HCT116 (cell line): ENCODE measurements around the gene DERA.

Source experiments
- CEBPB ChIP-seq: IDR thresholded peaks from 2 replicates; pipeline ENCODE4 v1.6.1; 2012; ENCODE audit warnings: low read depth
- FOSL1 ChIP-seq: IDR thresholded peaks from 2 replicates; pipeline ENCODE4 v1.6.1; 2012; ENCODE audit warnings: low read depth
- JUND ChIP-seq: IDR thresholded peaks from 2 replicates; pipeline ENCODE4 v1.6.1; 2012
- POLR2AphosphoS5 ChIP-seq: IDR thresholded peaks from 2 replicates; pipeline ENCODE4 v1.6.1; 2011; ENCODE audit warnings: mild to moderate bottlenecking, low read depth, low read length, moderate library complexity
- SP1 ChIP-seq: IDR thresholded peaks from 2 replicates; pipeline ENCODE4 v1.6.1; 2012; ENCODE audit warnings: low read depth
- TCF7L2 ChIP-seq: IDR thresholded peaks from 2 replicates; pipeline ENCODE4 v1.7.0; 2011; ENCODE audit warnings: borderline replicate concordance, inconsistent platforms; ENCODE audit not compliant: insufficient read depth, insufficient read length; ENCODE audit errors: extremely low read depth
- YY1 ChIP-seq: IDR thresholded peaks from 2 replicates; pipeline ENCODE4 v1.6.1; 2011; ENCODE audit warnings: low read length, low read depth, moderate library complexity, mild to moderate bottlenecking; ENCODE audit not compliant: insufficient replicate concordance; ENCODE audit errors: extremely low read depth
- ZNF274 ChIP-seq: fragments of 200-500 bp; sonication (Bioruptor generic); IDR thresholded peaks from 2 replicates; pipeline ENCODE4 v1.6.1; 2014; ENCODE audit warnings: mild to moderate bottlenecking, low read depth, low read length, inconsistent platforms
- TF ChIP-seq, protein P1 (sequence below), 3 experiments: fragments of 200-600 bp in 1 of 3; sonication (generic) in 1 of 3; IDR thresholded peaks in 2 of 3; conservative IDR thresholded peaks in 1 of 3; 2 replicates each; pipeline ENCODE4 v1.5.1; 2012 to 2017; ENCODE audit warnings: low read depth in 2 of 3, low read length in 2 of 3, antibody characterized with exemption in 1 of 3, borderline replicate concordance in 1 of 3, control low read depth in 1 of 3, mild to moderate bottlenecking in 1 of 3, mixed read lengths in 1 of 3, mixed run types in 1 of 3, moderate library complexity in 1 of 3; ENCODE audit not compliant: insufficient read depth in 1 of 3
- TF ChIP-seq, protein P2 (sequence below): IDR thresholded peaks from 2 replicates; pipeline ENCODE4 v1.6.1; 2012; ENCODE audit warnings: low read depth

DNA sequence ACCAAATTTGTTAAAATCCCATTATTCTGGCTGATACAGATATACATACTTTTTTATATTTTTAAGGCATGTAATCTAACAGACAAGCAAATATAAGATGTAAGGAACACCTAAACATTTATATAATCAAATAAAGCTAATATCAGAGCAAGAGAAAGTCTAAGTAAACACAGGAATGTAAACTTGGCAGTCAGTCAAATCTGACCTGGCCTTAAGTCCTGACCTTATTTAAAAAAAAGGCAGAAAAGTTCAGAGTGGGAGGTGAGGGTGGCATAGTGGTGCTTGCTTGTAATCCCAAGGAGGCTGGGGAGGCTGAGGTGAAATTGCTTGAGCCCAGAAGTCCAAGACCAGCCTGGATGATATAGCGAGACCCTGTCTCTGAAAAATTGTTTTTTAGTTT is 152.6 kb downstream of the DERA start:
- TF ChIP-seq, protein P1, sequence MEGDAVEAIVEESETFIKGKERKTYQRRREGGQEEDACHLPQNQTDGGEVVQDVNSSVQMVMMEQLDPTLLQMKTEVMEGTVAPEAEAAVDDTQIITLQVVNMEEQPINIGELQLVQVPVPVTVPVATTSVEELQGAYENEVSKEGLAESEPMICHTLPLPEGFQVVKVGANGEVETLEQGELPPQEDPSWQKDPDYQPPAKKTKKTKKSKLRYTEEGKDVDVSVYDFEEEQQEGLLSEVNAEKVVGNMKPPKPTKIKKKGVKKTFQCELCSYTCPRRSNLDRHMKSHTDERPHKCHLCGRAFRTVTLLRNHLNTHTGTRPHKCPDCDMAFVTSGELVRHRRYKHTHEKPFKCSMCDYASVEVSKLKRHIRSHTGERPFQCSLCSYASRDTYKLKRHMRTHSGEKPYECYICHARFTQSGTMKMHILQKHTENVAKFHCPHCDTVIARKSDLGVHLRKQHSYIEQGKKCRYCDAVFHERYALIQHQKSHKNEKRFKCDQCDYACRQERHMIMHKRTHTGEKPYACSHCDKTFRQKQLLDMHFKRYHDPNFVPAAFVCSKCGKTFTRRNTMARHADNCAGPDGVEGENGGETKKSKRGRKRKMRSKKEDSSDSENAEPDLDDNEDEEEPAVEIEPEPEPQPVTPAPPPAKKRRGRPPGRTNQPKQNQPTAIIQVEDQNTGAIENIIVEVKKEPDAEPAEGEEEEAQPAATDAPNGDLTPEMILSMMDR (IDR thresholded peaks at IDR 0.05 in 2 of 3, conservative IDR thresholded peaks at IDR 0.05 in 1 of 3; ENCODE audit: borderline replicate concordance in 1 of 3, insufficient read depth in 1 of 3, low read depth in 2 of 3, low read length in 2 of 3): no peak
- TF ChIP-seq YY1 (no peak), SP1 (no peak), JUND (no peak), CEBPB (no peak), FOSL1 (no peak), ZNF274 (no peak), TCF7L2 (no peak), POLR2AphosphoS5 (no peak)
- TF ChIP-seq, protein P2, sequence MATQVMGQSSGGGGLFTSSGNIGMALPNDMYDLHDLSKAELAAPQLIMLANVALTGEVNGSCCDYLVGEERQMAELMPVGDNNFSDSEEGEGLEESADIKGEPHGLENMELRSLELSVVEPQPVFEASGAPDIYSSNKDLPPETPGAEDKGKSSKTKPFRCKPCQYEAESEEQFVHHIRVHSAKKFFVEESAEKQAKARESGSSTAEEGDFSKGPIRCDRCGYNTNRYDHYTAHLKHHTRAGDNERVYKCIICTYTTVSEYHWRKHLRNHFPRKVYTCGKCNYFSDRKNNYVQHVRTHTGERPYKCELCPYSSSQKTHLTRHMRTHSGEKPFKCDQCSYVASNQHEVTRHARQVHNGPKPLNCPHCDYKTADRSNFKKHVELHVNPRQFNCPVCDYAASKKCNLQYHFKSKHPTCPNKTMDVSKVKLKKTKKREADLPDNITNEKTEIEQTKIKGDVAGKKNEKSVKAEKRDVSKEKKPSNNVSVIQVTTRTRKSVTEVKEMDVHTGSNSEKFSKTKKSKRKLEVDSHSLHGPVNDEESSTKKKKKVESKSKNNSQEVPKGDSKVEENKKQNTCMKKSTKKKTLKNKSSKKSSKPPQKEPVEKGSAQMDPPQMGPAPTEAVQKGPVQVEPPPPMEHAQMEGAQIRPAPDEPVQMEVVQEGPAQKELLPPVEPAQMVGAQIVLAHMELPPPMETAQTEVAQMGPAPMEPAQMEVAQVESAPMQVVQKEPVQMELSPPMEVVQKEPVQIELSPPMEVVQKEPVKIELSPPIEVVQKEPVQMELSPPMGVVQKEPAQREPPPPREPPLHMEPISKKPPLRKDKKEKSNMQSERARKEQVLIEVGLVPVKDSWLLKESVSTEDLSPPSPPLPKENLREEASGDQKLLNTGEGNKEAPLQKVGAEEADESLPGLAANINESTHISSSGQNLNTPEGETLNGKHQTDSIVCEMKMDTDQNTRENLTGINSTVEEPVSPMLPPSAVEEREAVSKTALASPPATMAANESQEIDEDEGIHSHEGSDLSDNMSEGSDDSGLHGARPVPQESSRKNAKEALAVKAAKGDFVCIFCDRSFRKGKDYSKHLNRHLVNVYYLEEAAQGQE: no peak
